Activated B cell treated with CpG ODN at 0.5 μM for 24 hours (primary cell): Measurements from ENCODE around the gene ANKRD40. TPM values are rescaled to one million over a fixed set of nuclear protein-coding genes. Genes with fewer than 3 reads are reported as not detected.
A peak's percentile ranks its signal among the peaks of the same experiment; 100 is the strongest.

Source experiments
- ATAC-seq: fragments of 200-7000 bp; cut with Tn5 transposase; one replicate; pipeline ENCODE4 v1.10.0; 2021; ENCODE audit warnings: low read depth, mild to moderate bottlenecking, moderate library complexity
- CTCF ChIA-PET: fragments of 350-600 bp; sonication (Branson Sonifier 250); formaldehyde crosslinking; loops from one replicate; lab custom pipeline; 2021; ENCODE audit warnings: antibody characterized with exemption; lab: Charles Lee
- POLR2A ChIA-PET: fragments of 350-600 bp; sonication (Branson Sonifier 250); formaldehyde crosslinking; loops from one replicate; lab custom pipeline; 2021; ENCODE audit warnings: antibody characterized with exemption; lab: Charles Lee
- DNase-seq: peaks from one replicate; pipeline ENCODE4 v3.0.0; 2022
- H3K27ac Mint-ChIP-seq: one replicate; pipeline ENCODE4 v1.8.0; 2020; ENCODE audit warnings: mixed read lengths
- H3K27me3 Mint-ChIP-seq: one replicate; pipeline ENCODE4 v1.8.0; 2021; ENCODE audit warnings: mixed read lengths
- H3K36me3 Mint-ChIP-seq: one replicate; pipeline ENCODE4 v1.8.0; 2021; ENCODE audit warnings: low read depth, mixed read lengths
- H3K4me1 Mint-ChIP-seq: one replicate; pipeline ENCODE4 v1.8.0; 2021; ENCODE audit warnings: mixed read lengths
- H3K4me3 Mint-ChIP-seq: one replicate; pipeline ENCODE4 v1.8.0; 2020; ENCODE audit warnings: mild to moderate bottlenecking, mixed read lengths
- H3K9me3 Mint-ChIP-seq: one replicate; pipeline ENCODE4 v1.8.0; 2020; ENCODE audit warnings: mixed read lengths
- intact Hi-C: fragments of 100-400 bp; cut with micrococcal nuclease; formaldehyde crosslinking; loops from one replicate; pipeline ENCODE4 v1.15.1; 2024
- total RNA-seq: library from RNA; stranded (reverse); gene quantifications from 2 replicates; pipeline ENCODE4 v1.2.3, GENCODE V29; 2022
- TF ChIP-seq, protein P1 (sequence below): fragments of 200-600 bp; IDR thresholded peaks from one replicate; pipeline ENCODE4 v1.8.0; 2022; ENCODE audit warnings: antibody characterized with exemption, mild to moderate bottlenecking

Gene ANKRD40, protein sequence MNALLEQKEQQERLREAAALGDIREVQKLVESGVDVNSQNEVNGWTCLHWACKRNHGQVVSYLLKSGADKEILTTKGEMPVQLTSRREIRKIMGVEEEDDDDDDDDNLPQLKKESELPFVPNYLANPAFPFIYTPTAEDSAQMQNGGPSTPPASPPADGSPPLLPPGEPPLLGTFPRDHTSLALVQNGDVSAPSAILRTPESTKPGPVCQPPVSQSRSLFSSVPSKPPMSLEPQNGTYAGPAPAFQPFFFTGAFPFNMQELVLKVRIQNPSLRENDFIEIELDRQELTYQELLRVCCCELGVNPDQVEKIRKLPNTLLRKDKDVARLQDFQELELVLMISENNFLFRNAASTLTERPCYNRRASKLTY
- total RNA-seq, result 39.0 and 40.3 TPM in 2 replicates

DNA sequence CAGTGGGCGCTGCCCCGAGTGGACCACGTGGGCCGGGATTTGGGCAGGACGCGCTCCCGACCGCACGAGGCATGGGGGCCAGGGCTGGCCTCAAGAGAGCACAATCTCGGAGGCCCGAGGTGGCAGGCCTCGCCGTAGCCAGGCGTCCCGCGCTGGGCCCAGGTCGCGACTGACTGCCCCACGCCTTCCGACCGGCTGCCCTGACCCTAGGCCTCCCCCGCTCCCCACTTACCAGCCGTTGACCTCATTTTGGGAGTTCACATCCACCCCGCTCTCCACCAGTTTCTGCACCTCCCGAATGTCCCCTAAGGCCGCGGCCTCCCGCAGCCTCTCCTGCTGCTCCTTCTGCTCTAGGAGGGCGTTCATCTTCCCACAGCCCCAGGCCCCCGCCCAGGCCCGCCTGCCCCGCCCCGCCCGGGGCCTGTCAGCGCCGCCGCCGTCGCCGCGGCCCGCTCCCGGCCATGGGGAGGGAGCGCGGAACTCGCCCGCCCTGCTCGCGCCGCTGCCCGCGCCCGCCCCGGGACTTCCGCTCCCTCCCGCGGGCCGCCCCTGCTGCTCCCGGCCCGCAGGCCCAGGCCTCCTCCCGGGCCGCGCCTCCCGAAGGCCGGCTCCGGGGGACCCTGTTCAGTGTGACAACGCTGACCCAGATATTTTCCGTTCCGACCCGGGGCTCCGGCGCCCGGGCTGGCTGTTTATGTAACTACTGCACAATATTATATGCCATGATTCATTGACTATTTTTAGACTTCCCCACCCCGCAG is at the start of gene ANKRD40:
TSS of gene ANKRD40 (minus strand) at position 626 of the 761 bp plus-strand sequence. CDS start at position 366, 260 bp downstream.
- Mint-ChIP-seq H3K4me1 (peaks cover 38% of the 10 kb centered on the region), H3K36me3 (peaks cover 23% of the 10 kb centered on the region)
- ATAC-seq, result peak; percentile 82

DNA sequence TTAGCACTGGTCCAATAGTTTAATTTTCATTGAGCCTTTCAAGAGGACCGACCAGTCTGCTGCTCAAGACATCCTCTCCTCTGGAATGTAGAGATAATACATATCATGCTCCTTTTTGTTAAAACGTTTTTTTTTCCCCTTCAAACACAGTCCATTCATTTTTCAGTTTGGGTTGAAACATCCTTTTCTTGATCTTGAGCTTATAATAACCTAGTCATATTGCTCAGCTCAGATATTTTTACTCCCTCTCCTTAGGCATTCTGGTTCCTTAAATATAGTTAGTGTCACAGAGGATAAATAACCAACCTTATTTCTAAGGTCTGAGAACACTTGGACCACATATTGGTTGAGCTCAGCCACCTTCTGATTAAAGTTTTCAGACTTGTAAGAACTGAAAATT is 46.8 kb upstream of the ANKRD40 start:
- H3K4me3 Mint-ChIP-seq, result no peak overlapping the region
- no peak for ATAC-seq
- TF ChIP-seq, protein P1, sequence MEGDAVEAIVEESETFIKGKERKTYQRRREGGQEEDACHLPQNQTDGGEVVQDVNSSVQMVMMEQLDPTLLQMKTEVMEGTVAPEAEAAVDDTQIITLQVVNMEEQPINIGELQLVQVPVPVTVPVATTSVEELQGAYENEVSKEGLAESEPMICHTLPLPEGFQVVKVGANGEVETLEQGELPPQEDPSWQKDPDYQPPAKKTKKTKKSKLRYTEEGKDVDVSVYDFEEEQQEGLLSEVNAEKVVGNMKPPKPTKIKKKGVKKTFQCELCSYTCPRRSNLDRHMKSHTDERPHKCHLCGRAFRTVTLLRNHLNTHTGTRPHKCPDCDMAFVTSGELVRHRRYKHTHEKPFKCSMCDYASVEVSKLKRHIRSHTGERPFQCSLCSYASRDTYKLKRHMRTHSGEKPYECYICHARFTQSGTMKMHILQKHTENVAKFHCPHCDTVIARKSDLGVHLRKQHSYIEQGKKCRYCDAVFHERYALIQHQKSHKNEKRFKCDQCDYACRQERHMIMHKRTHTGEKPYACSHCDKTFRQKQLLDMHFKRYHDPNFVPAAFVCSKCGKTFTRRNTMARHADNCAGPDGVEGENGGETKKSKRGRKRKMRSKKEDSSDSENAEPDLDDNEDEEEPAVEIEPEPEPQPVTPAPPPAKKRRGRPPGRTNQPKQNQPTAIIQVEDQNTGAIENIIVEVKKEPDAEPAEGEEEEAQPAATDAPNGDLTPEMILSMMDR, result no peak
- intact Hi-C loops, result no loop called here
- H3K36me3 Mint-ChIP-seq, result peaks cover 55% of the 10 kb centered on the region
- ChIA-PET POLR2A (no interaction called here), CTCF (no interaction called here)
- no peak overlapping the region for H3K27ac Mint-ChIP-seq
- H3K27me3 Mint-ChIP-seq, result no peaks in the 10 kb centered on the region
- H3K4me1 Mint-ChIP-seq, result no peaks in the 10 kb centered on the region
- DNase-seq, result no peak
- H3K9me3 Mint-ChIP-seq, result no peaks in the 10 kb centered on the region

More for the DNA sequence above, at the start of gene ANKRD40:
- peak; percentile 91 for DNase-seq
- Mint-ChIP-seq H3K27me3 (no peaks in the 10 kb centered on the region), H3K4me3 (peak within 1 kb of the TSS; percentile 95), H3K9me3 (no peaks in the 10 kb centered on the region), H3K27ac (peak within 1 kb of the TSS; percentile 96)
- ChIA-PET CTCF (interaction anchor here (1.4 kb wide), 1 partner anchor 11 kb away, joined by 3 read pairs; no protein-coding TSS in a partner anchor), POLR2A (interaction anchor here (0.6 to 3.5 kb wide), 10 partner anchors 10 to 310 kb away, joined by 3 to 48 read pairs (median 4); partner anchors contain the start of genes LRRC59 and LUC7L3)
- intact Hi-C loops, result loop anchor here (1.0 to 5.0 kb wide), 8 partner anchors 12 to 460 kb away; partner anchors contain the start of genes LUC7L3, MYCBPAP, NME1 and NME2
- TF ChIP-seq, protein P1, result no peak

DNA sequence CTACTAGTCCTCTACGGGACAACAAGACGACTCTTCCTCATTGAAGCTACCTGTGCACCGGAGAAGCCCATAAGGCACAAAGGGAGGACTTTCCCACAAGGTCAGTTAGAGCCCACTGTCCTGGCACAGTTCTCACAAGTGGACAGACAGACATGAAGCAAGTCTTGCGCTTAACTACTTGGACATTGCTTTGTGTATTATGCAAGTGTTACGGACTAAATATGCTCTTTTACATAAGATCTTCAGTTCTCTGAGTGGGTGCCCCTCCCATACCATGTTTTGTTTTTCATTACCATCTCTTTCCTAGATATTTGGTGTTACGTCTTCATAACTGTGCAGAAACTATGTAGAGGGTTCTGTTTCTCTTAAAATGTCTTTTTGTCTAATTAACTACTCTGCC is 41.5 kb upstream of the ANKRD40 start:
- POLR2A ChIA-PET, result interaction anchor here (0.6 kb wide), 1 partner anchor 9 kb away, joined by 3 read pairs; no protein-coding TSS in a partner anchor
- H3K27ac Mint-ChIP-seq, result no peak overlapping the region
- intact Hi-C loops, result no loop called here

DNA sequence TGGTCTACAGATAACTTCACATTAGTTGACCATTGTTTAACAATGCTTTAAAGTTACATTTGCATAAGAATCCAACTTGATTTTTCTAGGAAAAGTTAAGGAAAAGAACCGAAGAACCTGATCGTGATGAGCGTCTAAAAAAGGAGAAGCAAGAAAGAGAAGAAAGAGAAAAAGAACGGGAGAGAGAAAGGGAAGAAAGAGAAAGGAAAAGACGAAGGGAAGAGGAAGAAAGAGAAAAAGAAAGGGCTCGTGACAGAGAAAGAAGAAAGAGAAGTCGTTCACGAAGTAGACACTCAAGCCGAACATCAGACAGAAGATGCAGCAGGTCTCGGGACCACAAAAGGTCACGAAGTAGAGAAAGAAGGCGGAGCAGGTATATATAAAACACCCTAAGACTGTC is 37.9 kb upstream of the ANKRD40 start:
- CTCF ChIA-PET, result no interaction called here
- DNase-seq, result no peak
- no peak overlapping the region for H3K27ac Mint-ChIP-seq
- peaks cover 91% of the 10 kb centered on the region for H3K36me3 Mint-ChIP-seq
- intact Hi-C loops, result no loop called here
- H3K27me3 Mint-ChIP-seq, result no peaks in the 10 kb centered on the region
- TF ChIP-seq, protein P1, result no peak
- no peaks in the 10 kb centered on the region for H3K4me1 Mint-ChIP-seq
- no peak overlapping the region for H3K4me3 Mint-ChIP-seq
- no peak for ATAC-seq
- POLR2A ChIA-PET, result no interaction called here
- no peaks in the 10 kb centered on the region for H3K9me3 Mint-ChIP-seq

More for the DNA sequence above, 41.5 kb upstream of the ANKRD40 start:
- TF ChIP-seq, protein P1, result no peak
- DNase-seq (no peak), ATAC-seq (no peak)
- Mint-ChIP-seq H3K36me3 (peaks cover 89% of the 10 kb centered on the region), H3K9me3 (no peaks in the 10 kb centered on the region), H3K4me1 (no peaks in the 10 kb centered on the region), H3K27me3 (no peaks in the 10 kb centered on the region), H3K4me3 (no peak overlapping the region)
- CTCF ChIA-PET, result no interaction called here

DNA sequence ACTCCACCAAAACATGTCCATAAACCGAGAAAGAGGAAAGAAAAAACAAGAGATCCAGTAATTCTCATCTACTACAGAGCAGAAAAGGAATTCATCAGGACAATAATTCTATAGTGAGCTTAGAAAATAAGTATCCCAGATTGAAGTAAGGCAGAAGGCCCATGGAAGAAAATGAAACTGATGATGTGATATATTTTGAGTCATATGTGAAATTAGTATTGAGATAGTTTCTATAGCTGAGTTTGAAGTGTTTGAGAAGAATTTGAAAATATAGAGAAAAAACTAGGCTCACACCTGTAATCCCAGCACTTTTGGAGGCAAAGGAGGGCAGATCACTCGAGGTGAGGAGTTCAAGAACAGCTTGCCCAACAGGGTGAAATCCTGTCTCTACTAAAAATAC is 31.4 kb upstream of the ANKRD40 start:
- CTCF ChIA-PET, result no interaction called here
- intact Hi-C loops, result no loop called here
- Mint-ChIP-seq H3K36me3 (peaks cover 78% of the 10 kb centered on the region), H3K9me3 (no peaks in the 10 kb centered on the region), H3K4me3 (no peak overlapping the region), H3K27me3 (no peaks in the 10 kb centered on the region), H3K27ac (no peak overlapping the region), H3K4me1 (peaks cover 17% of the 10 kb centered on the region)
- TF ChIP-seq, protein P1, result no peak
- DNase-seq, result no peak
- POLR2A ChIA-PET, result no interaction called here
- no peak for ATAC-seq
